Stimulated activated CD8-positive, alpha-beta memory T cell treated with anti-CD3 and anti-CD28 coated beads, Interleukin-4, amount 100 ng/mL, for 4 hours (primary cell): ENCODE measurements around the gene STK26.
A peak's percentile ranks its signal among the peaks of the same experiment; 100 is the strongest.
"Not testable (repeated sequence)": the region's sequence is repeated elsewhere in the genome, so short reads cannot be mapped to it uniquely, and the experiment has no call there.

Experiments
- DNase-seq, 2 donors: peaks; one replicate each; pipeline ENCODE4 v3.0.0-alpha.2; 2020; ENCODE audit warnings: low read depth in 2 of 2, low spot score in 1 of 2

STK26 gene

GRCh38 chrX:132092439-132093065, 69.5 kb downstream of the STK26 start:
- DNase-seq: peak; percentile 2 to 6

- DNase-seq: no peak
Observed at GRCh38 chrX:132093239-132093860, 70.2 kb downstream of the STK26 start.

GRCh38 chrX:132094164-132094563, 71.1 kb downstream of the STK26 start:
- no peak for DNase-seq

GRCh38 chrX:132098704-132099103, 75.6 kb downstream of the STK26 start:
- DNase-seq: not testable (repeated sequence)

- no peak for DNase-seq
Observed at GRCh38 chrX:132101206-132101605, 78.1 kb downstream of the STK26 start.

- DNase-seq: no peak
Observed at GRCh38 chrX:132101799-132102198, 78.7 kb downstream of the STK26 start.

GRCh38 chrX:132107291-132107690, 84.2 kb downstream of the STK26 start:
- no peak for DNase-seq

- no peak for DNase-seq
Observed at GRCh38 chrX:132114607-132115006, 91.5 kb downstream of the STK26 start.

- no peak for DNase-seq
Observed at GRCh38 chrX:132115792-132116191, 92.7 kb downstream of the STK26 start.

- DNase-seq: no peak
Observed at GRCh38 chrX:132118358-132118757, 95.3 kb downstream of the STK26 start.

GRCh38 chrX:132119283-132119682, 96.2 kb downstream of the STK26 start:
- no peak for DNase-seq

- DNase-seq: no peak
Observed at GRCh38 chrX:132119821-132120515, 96.9 kb downstream of the STK26 start.

GRCh38 chrX:132120913-132121312, 97.8 kb downstream of the STK26 start:
- no peak for DNase-seq
